GM19025 (cell line): Measurements from ENCODE around the gene NOS1AP.

Experiments
- ATAC-seq: cut with Tn5 transposase; IDR thresholded peaks from one replicate; pipeline ENCODE4 v1.9.1; 2021; ENCODE audit warnings: mild to moderate bottlenecking, low read depth, moderate library complexity; ENCODE audit not compliant: unreplicated experiment

The NOS1AP gene

DNA sequence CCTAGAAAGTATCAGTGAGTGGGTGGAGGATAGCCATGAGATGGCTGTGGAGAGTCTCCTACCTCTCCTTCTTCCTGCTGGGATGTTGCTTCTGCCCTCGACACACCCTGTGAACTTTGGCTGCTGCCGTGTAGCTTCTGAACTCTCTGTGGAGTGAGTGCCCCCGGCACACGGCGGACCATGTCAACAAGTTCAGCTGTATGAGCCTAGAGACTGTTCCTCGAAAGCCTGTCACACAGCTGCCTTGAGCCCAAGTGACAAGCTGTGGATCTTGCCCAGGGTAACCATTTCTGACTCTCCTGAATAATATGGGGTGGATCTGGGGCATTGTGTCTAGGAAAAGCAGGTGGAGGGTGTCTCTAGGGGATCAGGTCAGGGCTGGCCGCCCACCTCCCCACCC, 143.2 kb downstream of the NOS1AP start:
- no peak for ATAC-seq

GRCh38 chr1:162213281-162213912, 143.9 kb downstream of the NOS1AP start:
- ATAC-seq, result no peak

- no peak for ATAC-seq
Observed at GRCh38 chr1:162214202-162214601, 144.7 kb downstream of the NOS1AP start.

DNA sequence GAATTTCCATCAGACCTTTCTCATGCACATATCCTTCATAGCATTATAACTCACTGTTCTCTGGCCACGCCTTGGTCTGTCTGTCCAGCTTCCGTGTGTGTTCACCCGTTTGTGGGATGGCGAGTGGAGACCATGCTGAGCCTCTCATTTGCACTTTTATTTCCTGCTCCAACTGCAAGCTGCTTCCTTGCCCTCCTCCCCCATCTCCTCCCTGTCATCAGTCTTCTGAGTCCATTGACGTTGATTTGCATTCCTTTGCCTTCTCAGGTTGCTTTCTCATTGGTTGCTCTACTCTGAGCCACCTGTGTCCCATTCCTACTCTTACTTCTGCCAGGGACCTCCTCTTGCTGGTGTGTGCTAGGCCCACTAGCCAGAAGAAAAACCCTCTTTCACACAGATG, 146.4 kb downstream of the NOS1AP start:
- no peak for ATAC-seq

- no peak for ATAC-seq
Observed at GRCh38 chr1:162216604-162217003, 147.1 kb downstream of the NOS1AP start.

GRCh38 chr1:162217706-162218105, 148.2 kb downstream of the NOS1AP start:
- ATAC-seq, result no peak

DNA sequence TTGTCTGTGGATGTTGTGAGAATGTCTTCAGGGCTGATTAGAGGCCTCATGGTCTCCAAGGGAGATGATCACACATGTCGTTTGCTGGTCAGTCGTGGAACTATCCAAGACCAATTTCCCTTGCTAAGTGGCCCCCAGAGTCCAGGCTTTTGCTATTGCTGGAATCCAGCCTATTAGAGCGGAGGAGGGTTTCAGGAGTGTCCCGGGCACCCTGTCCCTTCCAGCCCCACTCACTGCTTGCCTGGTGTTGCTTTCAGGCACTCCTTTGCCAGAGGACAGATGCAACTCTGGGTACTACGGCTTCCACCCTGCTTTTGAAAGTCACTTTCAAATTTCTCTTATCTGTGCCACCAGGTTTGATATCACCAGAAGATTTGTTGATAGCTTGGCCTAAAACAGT, 149.1 kb downstream of the NOS1AP start:
- no peak for ATAC-seq

GRCh38 chr1:162218975-162219374, 149.5 kb downstream of the NOS1AP start:
- no peak for ATAC-seq

DNA sequence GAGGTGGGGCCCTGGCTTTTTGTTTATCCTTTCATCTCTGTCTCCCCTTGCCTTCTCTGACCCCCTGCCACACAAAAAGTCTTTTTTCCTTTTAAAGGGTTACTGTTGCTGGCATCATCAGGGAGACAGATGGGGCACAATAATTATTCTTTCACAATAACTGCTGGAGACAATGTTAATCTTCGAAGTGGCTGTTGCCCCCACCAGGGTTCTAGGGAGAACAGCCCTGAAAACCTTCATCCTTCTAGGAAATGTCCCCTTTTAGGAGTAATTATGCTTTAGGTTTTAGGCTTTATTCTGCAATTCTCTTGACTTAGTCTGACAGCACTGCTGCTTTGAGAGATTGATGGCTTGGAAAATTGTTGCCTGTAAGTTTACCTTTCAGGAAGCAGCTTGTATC, 150.0 kb downstream of the NOS1AP start:
- ATAC-seq, result no peak

GRCh38 chr1:162220009-162220539, 150.6 kb downstream of the NOS1AP start:
- no peak for ATAC-seq

- no peak for ATAC-seq
Observed at GRCh38 chr1:162222014-162222413, 152.5 kb downstream of the NOS1AP start.

- no peak for ATAC-seq
Observed at GRCh38 chr1:162222730-162223129, 153.2 kb downstream of the NOS1AP start.

- ATAC-seq, result no peak
Observed at GRCh38 chr1:162223488-162223887, 154.0 kb downstream of the NOS1AP start.

GRCh38 chr1:162224267-162224666, 154.8 kb downstream of the NOS1AP start:
- no peak for ATAC-seq

GRCh38 chr1:162228586-162228985, 159.1 kb downstream of the NOS1AP start:
- no peak for ATAC-seq

DNA sequence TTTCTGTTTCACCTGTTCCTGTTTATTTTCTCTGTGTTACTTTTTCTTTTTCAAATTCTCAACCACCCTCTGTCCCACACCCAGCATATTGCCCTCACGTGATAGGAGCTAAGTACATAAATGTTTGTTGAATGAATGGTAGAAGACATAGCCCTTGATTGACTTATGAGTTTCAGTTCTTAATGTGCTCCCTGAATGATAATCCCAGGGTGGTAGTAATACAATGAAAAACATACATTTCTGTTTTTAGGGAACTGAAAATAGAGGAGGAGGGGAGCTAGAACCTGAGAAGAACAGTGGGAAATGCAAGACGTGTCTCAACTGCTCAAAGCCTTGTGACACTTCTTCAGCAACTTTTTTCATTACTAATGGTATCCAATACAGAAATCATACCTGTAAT, 160.1 kb downstream of the NOS1AP start:
- ATAC-seq, result no peak

GRCh38 chr1:162230096-162230495, 160.6 kb downstream of the NOS1AP start:
- ATAC-seq, result no peak

GRCh38 chr1:162230517-162230916, 161.0 kb downstream of the NOS1AP start:
- no peak for ATAC-seq

DNA sequence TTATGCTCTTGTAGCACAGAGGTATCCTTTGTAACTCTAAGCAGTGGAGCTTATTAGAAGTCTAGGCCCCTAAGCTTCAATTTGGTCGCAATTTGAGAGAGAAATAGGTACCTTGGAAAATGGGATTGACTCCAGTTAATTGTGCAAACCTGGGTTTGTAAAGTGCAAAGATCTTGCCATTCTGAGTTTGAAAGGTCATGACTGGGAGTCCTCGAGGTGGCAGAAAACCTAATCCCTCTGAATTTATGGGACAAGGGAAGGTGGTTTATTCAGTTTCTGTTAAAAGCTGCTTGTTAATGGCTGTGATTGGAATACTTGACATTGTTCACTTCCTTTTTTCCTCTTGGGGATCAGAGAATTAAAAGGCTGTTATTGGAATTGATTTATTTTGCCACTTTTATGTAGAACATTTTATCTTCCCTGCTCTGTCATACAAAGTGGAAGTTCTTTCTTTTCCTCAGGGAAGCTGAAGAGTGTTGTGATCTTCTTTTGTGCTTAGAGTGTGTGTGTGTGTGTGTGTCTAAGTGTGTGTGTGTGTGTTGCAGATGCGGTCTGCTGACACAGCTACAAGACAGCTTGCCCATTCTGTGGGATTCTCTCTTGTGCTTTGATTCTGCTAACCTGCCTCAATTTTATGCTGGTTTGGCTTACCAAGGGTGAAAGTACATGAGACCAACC, 162.7 kb downstream of the NOS1AP start:
- no peak for ATAC-seq

DNA sequence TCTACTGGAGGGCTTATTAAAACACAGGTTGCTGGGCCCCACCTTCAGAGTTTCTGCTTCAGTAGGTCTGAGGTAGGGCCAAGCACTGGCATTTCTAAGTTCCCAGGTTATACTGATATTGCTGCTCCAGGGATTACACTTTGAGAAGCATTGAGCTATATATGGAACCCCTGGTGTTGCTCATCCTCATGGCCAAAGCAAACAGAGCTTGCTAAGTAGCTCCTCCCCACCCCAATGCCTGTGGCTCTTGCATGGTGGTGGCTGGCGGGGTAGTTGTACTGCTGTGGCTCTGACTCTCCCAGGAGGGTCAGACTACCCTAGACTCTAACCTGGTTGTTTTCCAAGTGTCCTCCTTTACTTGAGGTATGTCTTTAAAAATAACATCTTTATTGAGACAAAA, 163.6 kb downstream of the NOS1AP start:
- no peak for ATAC-seq

DNA sequence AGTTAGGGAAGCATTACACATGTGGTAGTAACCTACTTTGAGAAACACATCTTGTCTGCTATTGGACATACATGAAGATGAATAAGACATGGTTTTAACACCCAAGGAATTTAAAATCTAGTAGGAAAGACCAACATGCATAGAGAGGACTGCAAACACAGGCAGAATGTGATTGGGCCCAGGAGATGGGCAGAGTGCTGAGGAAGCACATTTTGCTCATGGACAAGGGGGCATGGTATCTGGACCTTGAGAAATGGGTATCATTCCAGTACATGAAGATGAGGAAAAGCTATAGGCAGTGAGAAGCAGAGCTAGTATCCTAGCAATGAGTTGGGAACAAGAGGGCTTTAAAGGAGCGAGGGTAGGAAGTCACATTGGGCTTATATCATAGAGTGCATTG, 164.4 kb downstream of the NOS1AP start:
- ATAC-seq, result no peak

GRCh38 chr1:162234571-162234970, 165.1 kb downstream of the NOS1AP start:
- no peak for ATAC-seq
